GM19193 (cell line): ENCODE data around the gene LYSMD3.

Experiments used
- POLR2A ChIP-seq: IDR thresholded peaks from 4 replicates; pipeline ENCODE4 v1.6.1; 2011; ENCODE audit not compliant: insufficient read depth, insufficient read length; ENCODE audit errors: extremely low read depth

Gene LYSMD3

DNA sequence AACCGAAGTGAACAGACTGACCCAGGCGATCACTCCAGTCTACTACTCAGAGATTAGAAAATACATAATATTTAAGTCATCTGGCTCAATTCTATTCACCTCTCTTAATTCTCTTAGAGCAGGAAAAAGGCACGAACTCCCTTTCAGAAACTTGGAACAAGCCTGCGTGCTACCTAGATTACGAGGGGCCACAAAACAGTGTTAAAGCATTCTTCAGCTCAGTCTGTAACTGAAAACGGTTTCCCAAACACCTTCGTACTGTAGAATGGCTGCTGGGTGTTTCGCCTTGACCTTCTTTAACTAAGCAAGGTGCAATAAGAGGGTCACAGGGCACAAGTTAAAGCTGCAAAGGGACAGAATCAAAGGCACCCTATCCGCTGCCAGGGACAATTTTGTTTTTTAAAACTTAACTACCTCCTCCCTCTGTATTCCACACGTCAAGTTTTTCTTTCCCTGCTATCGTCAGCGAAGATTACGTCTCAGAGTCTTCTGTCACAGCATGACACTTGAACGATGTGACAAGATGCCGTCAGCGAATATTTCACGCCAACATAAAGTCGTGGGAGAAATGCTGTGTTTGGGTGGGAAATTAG is 687 bp downstream of the LYSMD3 start:
- no peak for TF ChIP-seq POLR2A

- no peak for TF ChIP-seq POLR2A
Observed at GRCh38 chr5:90519081-90519480, 10.3 kb downstream of the LYSMD3 start.

GRCh38 chr5:90518661-90519060 is 10.7 kb downstream of the LYSMD3 start:
- no peak for TF ChIP-seq POLR2A

- TF ChIP-seq POLR2A: no peak
Observed at GRCh38 chr5:90514520-90514919, 14.9 kb downstream of the LYSMD3 start.

GRCh38 chr5:90510438-90510837 is 18.9 kb downstream of the LYSMD3 start:
- no peak for TF ChIP-seq POLR2A

DNA sequence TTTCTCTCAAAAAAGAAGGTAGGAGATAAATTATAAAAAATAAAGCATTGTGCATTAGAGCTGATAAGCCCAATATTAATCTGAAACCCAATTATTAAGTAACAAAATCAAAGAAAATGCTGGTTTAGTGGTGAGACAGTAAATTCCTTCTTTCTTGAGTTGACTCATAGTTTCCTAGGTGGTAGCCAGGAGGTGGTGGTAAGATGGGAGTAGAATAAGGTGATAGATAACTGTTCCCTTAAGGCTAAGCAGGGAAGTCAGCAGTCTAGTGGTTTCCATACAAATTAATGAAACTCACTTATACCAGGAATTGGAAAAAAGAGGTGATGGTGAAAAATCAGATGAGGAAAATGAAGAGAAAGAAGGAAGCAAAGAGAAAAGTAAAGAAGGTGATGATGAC is 23.2 kb downstream of the LYSMD3 start:
- TF ChIP-seq POLR2A: no peak

- no peak for TF ChIP-seq POLR2A
Observed at GRCh38 chr5:90504743-90505142, 24.6 kb downstream of the LYSMD3 start.

DNA sequence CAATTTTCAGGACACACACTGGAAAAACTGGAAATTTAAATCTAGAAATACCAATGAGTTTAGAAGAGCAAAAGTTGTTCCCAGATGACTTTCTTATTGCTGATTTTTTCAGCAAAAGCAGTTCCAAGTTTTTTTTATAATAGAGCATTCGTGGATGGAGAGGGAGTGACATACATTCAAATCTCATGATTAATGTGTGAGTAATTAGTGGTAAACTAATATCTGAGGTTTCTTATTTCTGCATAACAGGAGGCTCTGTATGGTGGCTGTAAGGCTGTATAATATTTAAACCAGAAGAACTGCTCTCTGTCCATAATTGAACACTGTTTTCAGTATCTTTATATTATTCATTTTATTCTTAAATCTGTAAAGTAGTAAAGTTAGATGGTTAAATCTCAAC is 25.8 kb downstream of the LYSMD3 start:
- TF ChIP-seq POLR2A: no peak

GRCh38 chr5:90495146-90495545 is 34.2 kb downstream of the LYSMD3 start:
- no peak for TF ChIP-seq POLR2A

DNA sequence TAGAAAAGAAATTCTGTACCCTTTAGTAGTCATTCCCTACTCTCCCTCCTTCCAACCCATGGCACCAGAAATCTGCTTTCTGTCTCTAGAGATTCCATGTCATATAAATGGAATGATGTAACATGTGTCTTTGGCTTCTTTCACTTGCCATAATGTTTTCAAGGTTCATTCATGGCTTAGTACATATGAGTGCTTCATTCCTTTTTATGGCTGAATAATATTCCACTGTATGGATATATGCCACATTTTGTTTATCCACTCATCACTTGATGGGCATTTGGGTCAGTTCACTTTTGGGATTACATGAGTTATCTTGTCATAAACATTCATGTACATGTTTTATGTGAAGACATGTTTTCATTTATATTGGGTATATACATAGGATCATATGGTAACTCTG is 35.3 kb downstream of the LYSMD3 start:
- TF ChIP-seq POLR2A: no peak

DNA sequence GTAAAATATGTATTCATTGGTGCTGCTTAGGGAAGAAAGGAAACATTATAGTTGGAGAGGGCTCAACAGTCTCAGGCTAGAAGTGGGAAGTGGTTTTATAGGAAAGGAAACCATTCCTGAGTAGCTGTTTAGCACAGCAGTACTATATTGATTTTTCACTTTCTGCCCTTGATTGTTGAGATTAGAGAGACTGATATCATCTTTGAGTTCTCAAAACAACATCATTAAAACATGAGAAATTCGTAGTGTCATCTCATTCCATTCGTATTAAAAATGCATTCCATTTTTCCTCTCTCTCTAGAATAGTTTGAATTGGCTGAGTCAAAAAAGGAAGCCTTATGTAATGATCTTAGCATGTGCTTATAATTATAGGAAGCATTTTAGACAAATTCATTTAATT is 40.6 kb downstream of the LYSMD3 start:
- no peak for TF ChIP-seq POLR2A

DNA sequence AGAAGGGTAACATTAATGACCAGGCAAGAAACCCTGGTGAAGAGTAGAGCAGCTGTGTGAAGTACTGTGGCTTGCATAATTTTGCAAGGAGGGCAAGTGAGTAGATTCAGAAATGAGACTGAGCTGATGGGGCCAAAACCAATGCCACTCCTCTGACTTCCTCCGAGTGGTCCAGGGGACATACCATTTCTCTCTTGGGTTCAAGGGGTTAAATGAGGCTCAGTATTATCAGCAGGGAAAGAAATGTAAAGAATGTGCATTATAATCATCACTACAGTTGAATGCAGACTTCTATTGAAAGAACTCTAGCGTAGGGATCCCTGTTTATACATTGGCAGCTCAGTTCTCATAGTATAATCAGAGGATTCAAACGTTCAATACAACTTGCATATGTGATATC is 44.8 kb downstream of the LYSMD3 start:
- TF ChIP-seq POLR2A: no peak

DNA sequence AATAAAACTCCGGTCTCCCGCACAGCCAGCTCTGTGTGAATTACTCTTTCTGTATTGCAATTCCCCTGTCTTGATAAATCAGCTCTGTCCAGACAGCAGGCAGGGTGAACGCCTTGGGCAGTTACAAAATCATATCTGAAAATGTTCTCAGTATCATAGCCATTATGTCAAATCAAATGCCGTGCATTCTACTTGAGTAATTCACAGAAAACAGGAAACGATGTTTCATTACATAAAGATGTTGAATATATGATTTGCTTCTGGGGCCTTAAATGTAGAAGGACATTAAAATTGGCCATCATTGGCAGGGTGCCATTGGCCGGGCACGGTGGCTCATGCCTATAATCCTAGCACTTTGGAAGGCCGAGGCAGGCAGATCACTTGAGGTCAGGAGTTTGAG is 46.2 kb downstream of the LYSMD3 start:
- TF ChIP-seq POLR2A: no peak

- TF ChIP-seq POLR2A: no peak
Observed at GRCh38 chr5:90480699-90481098, 48.7 kb downstream of the LYSMD3 start.

DNA sequence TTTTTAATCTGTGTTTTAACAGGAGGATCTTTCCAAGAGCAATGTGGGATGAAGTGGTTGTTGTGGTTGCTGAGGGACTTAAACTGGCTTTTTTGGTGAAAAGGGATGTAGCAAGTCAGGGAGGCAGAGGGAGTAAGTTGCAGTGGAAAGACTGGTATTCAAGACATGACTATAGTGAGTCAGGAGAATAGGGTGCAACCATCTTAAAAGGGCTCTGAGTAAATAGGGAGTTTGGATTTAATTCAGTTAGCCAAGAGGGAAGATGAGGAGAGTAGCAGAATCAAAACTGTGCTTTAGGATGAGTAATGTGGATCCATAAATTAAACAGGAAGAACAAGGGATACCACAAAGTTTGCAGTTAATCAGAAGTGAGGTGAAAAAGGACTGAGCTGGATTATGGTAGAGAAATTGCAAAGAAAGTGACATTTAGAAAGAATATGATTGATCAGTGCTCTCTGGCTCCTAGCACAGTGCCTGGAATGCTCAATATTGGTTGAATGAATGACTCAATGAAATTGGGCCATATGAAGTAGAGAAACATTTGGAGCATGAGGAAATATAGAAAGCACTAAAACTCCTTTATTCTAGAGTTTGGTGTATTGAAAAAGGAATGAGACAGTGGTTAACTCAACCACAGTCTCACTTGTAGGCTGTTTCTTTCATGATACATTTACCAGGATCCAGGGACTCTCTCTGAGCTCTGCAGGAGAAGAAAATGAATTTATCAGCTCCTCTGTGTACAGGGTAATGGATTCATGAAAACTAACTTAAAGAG is 49.6 kb downstream of the LYSMD3 start:
- TF ChIP-seq POLR2A: no peak

DNA sequence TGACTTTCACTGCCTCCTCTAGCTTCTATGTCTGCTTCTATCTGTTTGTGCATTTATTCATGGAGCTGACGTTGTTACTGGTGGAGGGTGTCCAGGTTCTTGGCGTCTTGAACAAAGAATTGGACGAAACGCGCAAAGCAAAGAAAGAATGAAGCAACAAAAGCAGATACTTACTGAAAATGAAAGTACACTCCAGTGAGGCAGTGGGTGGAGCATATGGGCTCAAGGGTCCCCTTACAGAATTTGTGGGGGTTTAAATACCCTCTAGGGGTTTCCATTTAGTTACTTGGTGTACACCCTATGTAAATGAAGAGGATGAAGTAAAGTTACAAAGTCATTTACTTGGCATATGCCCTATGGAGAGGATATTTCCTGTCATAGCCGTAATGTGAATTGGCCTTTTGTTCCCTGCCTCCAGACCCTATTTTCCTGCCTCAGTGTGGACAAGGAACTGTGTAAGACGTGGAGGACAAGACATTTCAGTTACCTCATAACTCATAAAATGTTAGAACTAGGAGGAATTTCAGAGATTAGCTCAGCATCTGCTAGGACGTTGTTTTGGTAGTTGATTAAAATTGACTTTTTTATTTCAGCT is 51.7 kb downstream of the LYSMD3 start:
- no peak for TF ChIP-seq POLR2A
